B cell (primary cell): ENCODE results near the gene CBR4. TPM values are rescaled to one million over a fixed set of nuclear protein-coding genes. Genes with fewer than 3 reads are reported as not detected.

ENCODE experiments used
- ATAC-seq: fragments of 200-7000 bp; cut with Tn5 transposase; one replicate; pipeline ENCODE4 v1.10.0; 2021; ENCODE audit warnings: low read depth, mild to moderate bottlenecking, moderate number of reproducible peaks, moderate library complexity
- CTCF ChIA-PET: fragments of 350-600 bp; sonication (Branson Sonifier 250); formaldehyde crosslinking; loops from one replicate; lab custom pipeline; 2021; ENCODE audit warnings: antibody characterized with exemption, inconsistent platforms; lab: Charles Lee
- POLR2A ChIA-PET: fragments of 350-600 bp; sonication (Branson Sonifier 250); formaldehyde crosslinking; loops from one replicate; lab custom pipeline; 2021; ENCODE audit warnings: antibody characterized with exemption; lab: Charles Lee
- DNase-seq: peaks from one replicate; pipeline ENCODE4 v3.0.0; 2013
- H2AFZ ChIP-seq: 2 replicates; pipeline ENCODE4 v1.6.1; 2012; ENCODE audit warnings: mild to moderate bottlenecking, low read depth, low read length; ENCODE audit not compliant: insufficient read depth, poor library complexity, severe bottlenecking
- H3K27ac ChIP-seq, 2 donors: 1 replicate in 1 of 2; 2 replicates in 1 of 2; pipeline ENCODE4 v1.5.1; 2012 to 2013; ENCODE audit warnings: low read length in 2 of 2, mild to moderate bottlenecking in 2 of 2, moderate library complexity in 1 of 2
- H3K27me3 ChIP-seq, 4 experiments: fragments of 200-600 bp in 1 of 4; sonication (generic) in 1 of 4; replicated peaks in 1 of 4; 1 replicate in 2 of 4; 2 replicates in 2 of 4; pipeline versions ENCODE4 v1.6.1 to v1.7.0; 2013 to 2016; ENCODE audit warnings: low read length in 3 of 4, mild to moderate bottlenecking in 2 of 4, mixed read lengths in 1 of 4, moderate library complexity in 1 of 4; ENCODE audit not compliant: insufficient read depth in 4 of 4, control insufficient read depth in 3 of 4; ENCODE audit errors: control extremely low read depth in 1 of 4
- H3K36me3 ChIP-seq, 2 experiments: replicated peaks in 1 of 2; 1 replicate in 1 of 2; 2 replicates in 1 of 2; pipeline versions ENCODE4 v1.6.1 to v1.7.1; 2013; ENCODE audit warnings: low read length in 1 of 2; ENCODE audit not compliant: insufficient read depth in 2 of 2, control insufficient read depth in 1 of 2; ENCODE audit errors: control extremely low read depth in 1 of 2, extremely low read depth in 1 of 2
- H3K4me1 ChIP-seq, 2 donors: fragments of 200-600 bp in 1 of 2; sonication (generic) in 1 of 2; 1 replicate in 1 of 2; 2 replicates in 1 of 2; pipeline versions ENCODE4 v1.5.1 to v1.6.1; 2013 to 2017; ENCODE audit warnings: low read length in 2 of 2; ENCODE audit not compliant: control insufficient read depth in 2 of 2, insufficient read depth in 2 of 2
- H3K4me2 ChIP-seq: replicated peaks from 2 replicates; pipeline ENCODE3; 2012; ENCODE audit warnings: mild to moderate bottlenecking, low read depth, low read length; ENCODE audit not compliant: poor library complexity, severe bottlenecking
- H3K4me3 ChIP-seq, 5 experiments: fragments of 200-600 bp in 1 of 5; sonication (generic) in 1 of 5; 1 replicate in 3 of 5; 2 replicates in 2 of 5; pipeline versions ENCODE4 v1.5.1 to v1.7.0; 2011 to 2016; ENCODE audit warnings: low read length in 4 of 5, mild to moderate bottlenecking in 4 of 5, low read depth in 2 of 5, control low read depth in 1 of 5, moderate library complexity in 1 of 5; ENCODE audit not compliant: insufficient read depth in 1 of 5; ENCODE audit errors: control extremely low read depth in 1 of 5, extremely low read depth in 1 of 5
- H3K79me2 ChIP-seq: fragments of 200-600 bp; sonication (generic); one replicate; pipeline ENCODE4 v1.6.0; 2016; ENCODE audit warnings: low read length; ENCODE audit not compliant: control insufficient read depth, insufficient read depth
- H3K9ac ChIP-seq: fragments of 200-600 bp; sonication (generic); 2 replicates; pipeline ENCODE4 v1.6.1; 2017; ENCODE audit warnings: mild to moderate bottlenecking, low read length, moderate library complexity
- H3K9me3 ChIP-seq, 3 donors: one replicate each; pipeline versions ENCODE4 v1.6.1 to v1.7.1; 2013; ENCODE audit warnings: low read length in 2 of 3; ENCODE audit not compliant: control insufficient read depth in 2 of 3, insufficient read depth in 1 of 3; ENCODE audit errors: control extremely low read depth in 1 of 3
- H4K20me1 ChIP-seq: 2 replicates; pipeline ENCODE4 v1.6.0; 2012; ENCODE audit warnings: mild to moderate bottlenecking, low read length; ENCODE audit not compliant: insufficient read depth, control insufficient read depth, poor library complexity, severe bottlenecking
- H3K27ac Mint-ChIP-seq: one replicate; pipeline ENCODE4 v1.8.0; 2021; ENCODE audit warnings: mixed read lengths
- H3K27me3 Mint-ChIP-seq: one replicate; pipeline ENCODE4 v1.8.0; 2021; ENCODE audit warnings: mixed read lengths
- H3K4me1 Mint-ChIP-seq: one replicate; pipeline ENCODE4 v1.8.0; 2021; ENCODE audit warnings: mixed read lengths
- H3K4me3 Mint-ChIP-seq: one replicate; pipeline ENCODE4 v1.8.0; 2021; ENCODE audit warnings: mixed read lengths
- H3K9me3 Mint-ChIP-seq: one replicate; pipeline ENCODE4 v1.8.0; 2022; ENCODE audit warnings: mixed read lengths; ENCODE audit not compliant: insufficient read depth
- EZH2 ChIP-seq: IDR thresholded peaks from 2 replicates; pipeline ENCODE4 v1.6.1; 2012; ENCODE audit warnings: borderline replicate concordance, low read depth, mild to moderate bottlenecking, moderate library complexity, low read length; ENCODE audit not compliant: insufficient read depth, poor library complexity, severe bottlenecking
- WGBS: methylation state at CpG from one replicate; pipeline ENCODE4 v1.1.5; 2013; ENCODE audit warnings: missing lambda C conversion rate; ENCODE audit not compliant: insufficient coverage; 5-methylcytosine and 5-hydroxymethylcytosine counted together
- intact Hi-C: fragments of 100-400 bp; cut with micrococcal nuclease; formaldehyde crosslinking; loops from one replicate; pipeline ENCODE4 v1.10.0; 2022
- polyA plus RNA-seq: library from polyadenylated mRNA; depleted of rRNA; stranded (reverse); fragments of >200 nt; gene quantifications from 2 replicates; pipeline ENCODE4 v1.2.3, GENCODE V29; 2012
- total RNA-seq, 2 donors: library from RNA; stranded (reverse); fragments of 120-200 nt in 1 of 2; gene quantifications; 1 replicate in 1 of 2; 2 replicates in 1 of 2; pipeline versions ENCODE4 v1.2.3 to v1.2.4, GENCODE V29; 2013 to 2022
- TF ChIP-seq, protein P1 (sequence below): fragments of 200-600 bp; IDR thresholded peaks from one replicate; pipeline ENCODE4 v1.8.0; 2022; ENCODE audit warnings: antibody characterized with exemption, mild to moderate bottlenecking

Gene CBR4
- total and polyA plus RNA-seq, 2 donors (not counting 1 experiment from before 2014, with no cell fraction given): 7.9 to 32.1 TPM

DNA sequence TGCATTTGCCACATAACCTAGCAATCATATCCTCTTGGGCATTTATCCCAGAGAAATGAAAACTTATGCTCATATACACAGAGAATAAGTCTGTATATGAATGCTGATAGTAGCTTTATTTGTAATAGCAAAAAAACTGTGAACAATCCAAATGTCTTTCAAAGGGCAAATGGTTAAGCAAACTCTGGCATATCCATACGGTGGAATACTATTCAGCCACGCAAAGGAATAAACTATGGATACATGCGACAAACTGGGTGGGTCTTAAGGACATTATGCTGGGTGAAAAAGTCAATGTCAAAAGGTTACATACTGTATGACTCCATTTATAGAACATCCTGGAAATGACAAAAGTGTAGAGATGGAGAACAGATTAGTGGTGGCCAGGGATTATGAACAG lies 17.6 kb upstream of the CBR4 start:
- H3K9me3 ChIP-seq: no peaks in the 10 kb centered on the region
- no peaks in the 10 kb centered on the region for H3K36me3 ChIP-seq
- Mint-ChIP-seq H3K4me1 (no peaks in the 10 kb centered on the region), H3K4me3 (no peak overlapping the region), H3K27ac (no peak overlapping the region), H3K9me3 (no peaks in the 10 kb centered on the region), H3K27me3 (peaks cover 7% of the 10 kb centered on the region)
- no peaks in the 10 kb centered on the region for H3K27me3 ChIP-seq
- TF ChIP-seq, protein P1, sequence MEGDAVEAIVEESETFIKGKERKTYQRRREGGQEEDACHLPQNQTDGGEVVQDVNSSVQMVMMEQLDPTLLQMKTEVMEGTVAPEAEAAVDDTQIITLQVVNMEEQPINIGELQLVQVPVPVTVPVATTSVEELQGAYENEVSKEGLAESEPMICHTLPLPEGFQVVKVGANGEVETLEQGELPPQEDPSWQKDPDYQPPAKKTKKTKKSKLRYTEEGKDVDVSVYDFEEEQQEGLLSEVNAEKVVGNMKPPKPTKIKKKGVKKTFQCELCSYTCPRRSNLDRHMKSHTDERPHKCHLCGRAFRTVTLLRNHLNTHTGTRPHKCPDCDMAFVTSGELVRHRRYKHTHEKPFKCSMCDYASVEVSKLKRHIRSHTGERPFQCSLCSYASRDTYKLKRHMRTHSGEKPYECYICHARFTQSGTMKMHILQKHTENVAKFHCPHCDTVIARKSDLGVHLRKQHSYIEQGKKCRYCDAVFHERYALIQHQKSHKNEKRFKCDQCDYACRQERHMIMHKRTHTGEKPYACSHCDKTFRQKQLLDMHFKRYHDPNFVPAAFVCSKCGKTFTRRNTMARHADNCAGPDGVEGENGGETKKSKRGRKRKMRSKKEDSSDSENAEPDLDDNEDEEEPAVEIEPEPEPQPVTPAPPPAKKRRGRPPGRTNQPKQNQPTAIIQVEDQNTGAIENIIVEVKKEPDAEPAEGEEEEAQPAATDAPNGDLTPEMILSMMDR: no peak
- TF ChIP-seq EZH2: no peak
- no peak overlapping the region for H3K4me2 ChIP-seq
- H4K20me1 ChIP-seq: no peaks in the 10 kb centered on the region
- no peak overlapping the region for H2AFZ ChIP-seq
- no peaks in the 10 kb centered on the region for H3K79me2 ChIP-seq
- intact Hi-C loops: no loop called here
- DNase-seq (no peak), ATAC-seq (no peak)
- no peaks in the 10 kb centered on the region for H3K4me1 ChIP-seq
- no peak overlapping the region for H3K9ac ChIP-seq
- POLR2A ChIA-PET: no interaction called here
- no peak overlapping the region for H3K27ac ChIP-seq
- CTCF ChIA-PET: no interaction called here
- H3K4me3 ChIP-seq: no peak overlapping the region
- WGBS: no CpG with 5 or more reads among the region's 3 CpGs

DNA sequence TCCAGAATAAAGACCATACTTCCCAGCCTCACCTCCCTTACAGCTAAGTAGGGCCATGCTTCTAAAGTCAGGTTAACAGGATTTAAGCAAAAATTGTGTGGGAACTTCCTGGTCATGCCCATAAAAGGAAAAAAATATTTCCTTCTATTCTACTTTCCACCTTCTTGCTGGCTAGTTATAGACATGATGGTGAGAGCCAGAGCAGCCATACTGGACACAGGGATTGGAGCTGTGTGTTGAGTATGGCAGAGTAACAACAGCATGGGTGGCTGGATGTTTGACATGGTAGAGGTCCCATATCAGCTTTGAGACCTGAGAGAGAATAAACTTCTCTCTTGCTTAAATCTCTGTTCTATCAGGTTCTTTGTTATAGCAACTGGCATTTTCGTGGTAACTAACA lies 15.1 kb upstream of the CBR4 start:
- Mint-ChIP-seq H3K9me3 (no peaks in the 10 kb centered on the region), H3K4me3 (no peak overlapping the region), H3K27me3 (peaks cover 4% of the 10 kb centered on the region), H3K27ac (no peak overlapping the region), H3K4me1 (no peaks in the 10 kb centered on the region)
- Histone ChIP-seq H3K9me3 (no peaks in the 10 kb centered on the region), H3K79me2 (no peaks in the 10 kb centered on the region), H3K27ac (no peak overlapping the region), H3K4me3 (no peak overlapping the region), H3K9ac (no peak overlapping the region), H3K4me1 (no peaks in the 10 kb centered on the region), H3K36me3 (no peaks in the 10 kb centered on the region), H3K27me3 (no peaks in the 10 kb centered on the region), H2AFZ (no peak overlapping the region), H4K20me1 (no peaks in the 10 kb centered on the region), H3K4me2 (no peak overlapping the region)
- TF ChIP-seq, protein P1: no peak
- no peak for TF ChIP-seq EZH2
- ATAC-seq (no peak), DNase-seq (no peak)
- ChIA-PET POLR2A (no interaction called here), CTCF (interaction anchor here (1.0 to 2.5 kb wide), 5 partner anchors 102 to 468 kb away, joined by 3 to 11 read pairs (median 3); no protein-coding TSS in a partner anchor)
- WGBS: no CpG with 5 or more reads among the region's 1 CpG
- intact Hi-C loops: no loop called here
